Tibial nerve (tissue), 4 donors: Measurements from ENCODE around the gene DNAJB2.

ENCODE experiments used
- EP300 ChIP-seq, 2 donors: sonication (generic); formaldehyde crosslinking; IDR thresholded peaks; one replicate each; pipeline ENCODE4 v1.6.1; 2017; ENCODE audit warnings: antibody characterized with exemption in 2 of 2, mild to moderate bottlenecking in 1 of 2
- POLR2A ChIP-seq, 2 donors: fragments of 450-650 bp; IDR thresholded peaks; one replicate each; pipeline ENCODE4 v1.6.1; 2017; ENCODE audit warnings: antibody characterized with exemption in 2 of 2, mild to moderate bottlenecking in 2 of 2, moderate library complexity in 2 of 2
- TF ChIP-seq, protein P1 (sequence below), 5 experiments: fragments of 200-600 bp in 3 of 5; fragments of 450-650 bp in 2 of 5; sonication (generic) in 3 of 5; IDR thresholded peaks; one replicate each; pipeline ENCODE4 v1.5.1; 2016 to 2019; ENCODE audit warnings: antibody characterized with exemption in 5 of 5, mild to moderate bottlenecking in 3 of 5, moderate library complexity in 2 of 5

DNA sequence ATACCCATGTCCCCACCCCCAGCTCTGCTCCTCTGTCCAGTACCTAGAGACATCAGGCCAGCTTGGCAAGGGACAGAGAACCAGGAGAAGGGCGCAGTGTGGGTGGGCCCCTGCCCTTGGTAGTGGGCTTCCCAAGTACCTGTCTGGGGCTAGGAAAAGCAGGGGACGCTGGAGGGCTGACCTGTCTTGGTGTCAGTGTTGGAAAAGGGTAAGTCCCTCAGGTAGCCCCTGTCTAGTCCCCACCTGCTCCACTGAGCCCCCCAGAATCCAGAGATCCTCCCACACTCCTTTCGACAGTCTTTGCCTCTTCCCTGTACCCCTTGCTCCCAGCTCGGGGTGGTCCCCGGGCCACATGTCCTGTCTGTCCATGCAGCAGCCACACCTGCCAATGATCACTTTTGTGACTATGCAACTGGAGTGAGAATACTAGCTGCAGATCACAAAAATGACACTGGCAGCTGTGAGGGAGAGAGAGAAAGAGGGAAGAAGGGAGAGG, 14.6 kb downstream of the DNAJB2 start:
- TF ChIP-seq, protein P1, sequence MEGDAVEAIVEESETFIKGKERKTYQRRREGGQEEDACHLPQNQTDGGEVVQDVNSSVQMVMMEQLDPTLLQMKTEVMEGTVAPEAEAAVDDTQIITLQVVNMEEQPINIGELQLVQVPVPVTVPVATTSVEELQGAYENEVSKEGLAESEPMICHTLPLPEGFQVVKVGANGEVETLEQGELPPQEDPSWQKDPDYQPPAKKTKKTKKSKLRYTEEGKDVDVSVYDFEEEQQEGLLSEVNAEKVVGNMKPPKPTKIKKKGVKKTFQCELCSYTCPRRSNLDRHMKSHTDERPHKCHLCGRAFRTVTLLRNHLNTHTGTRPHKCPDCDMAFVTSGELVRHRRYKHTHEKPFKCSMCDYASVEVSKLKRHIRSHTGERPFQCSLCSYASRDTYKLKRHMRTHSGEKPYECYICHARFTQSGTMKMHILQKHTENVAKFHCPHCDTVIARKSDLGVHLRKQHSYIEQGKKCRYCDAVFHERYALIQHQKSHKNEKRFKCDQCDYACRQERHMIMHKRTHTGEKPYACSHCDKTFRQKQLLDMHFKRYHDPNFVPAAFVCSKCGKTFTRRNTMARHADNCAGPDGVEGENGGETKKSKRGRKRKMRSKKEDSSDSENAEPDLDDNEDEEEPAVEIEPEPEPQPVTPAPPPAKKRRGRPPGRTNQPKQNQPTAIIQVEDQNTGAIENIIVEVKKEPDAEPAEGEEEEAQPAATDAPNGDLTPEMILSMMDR (IDR thresholded peaks at IDR 0.05): no peak
- TF ChIP-seq EP300 (IDR thresholded peaks at IDR 0.05) (no peak), POLR2A (IDR thresholded peaks at IDR 0.05) (no peak)
